ENCODE measurements around the gene PPP2R5B.

The PPP2R5B gene

GRCh38 chr11:64908766-64909165, 15.7 kb upstream of the PPP2R5B start:
- DNase-seq (ENCODE audit: low spot score) = no peak

GRCh38 chr11:64909653-64910343, 14.7 kb upstream of the PPP2R5B start:
- no peak for DNase-seq (ENCODE audit: low spot score)

GRCh38 chr11:64910451-64911093, 13.9 kb upstream of the PPP2R5B start:
- DNase-seq (ENCODE audit: low spot score) = no peak

GRCh38 chr11:64911142-64911541, 13.3 kb upstream of the PPP2R5B start:
- DNase-seq (ENCODE audit: low spot score) = no peak

GRCh38 chr11:64911689-64912088, 12.8 kb upstream of the PPP2R5B start:
- DNase-seq (ENCODE audit: low spot score) = no peak

- DNase-seq (ENCODE audit: low spot score) = no peak
These were observed 11.2 kb upstream of the PPP2R5B start for GRCh38 chr11:64913171-64913727.

GRCh38 chr11:64914123-64914522, 10.4 kb upstream of the PPP2R5B start:
- no peak for DNase-seq (ENCODE audit: low spot score)

GRCh38 chr11:64915376-64915887, 9.1 kb upstream of the PPP2R5B start:
- DNase-seq (ENCODE audit: low spot score) = no peak

- DNase-seq (ENCODE audit: low spot score) = peak; percentile 48
These were observed 8.3 kb upstream of the PPP2R5B start for GRCh38 chr11:64916040-64916774.

GRCh38 chr11:64916775-64917662, 7.5 kb upstream of the PPP2R5B start, which contains the start of gene ATG2A:
ATG2A (minus strand) TSS chr11:64917209; CDS start chr11:64917135, 74 bp downstream.
- DNase-seq (ENCODE audit: low spot score) = peak; percentile 99

GRCh38 chr11:64917663-64917995, 6.9 kb upstream of the PPP2R5B start:
- no peak for DNase-seq (ENCODE audit: low spot score)

- no peak for DNase-seq (ENCODE audit: low spot score)
These were observed 6.5 kb upstream of the PPP2R5B start for GRCh38 chr11:64918017-64918416.

- no peak for DNase-seq (ENCODE audit: low spot score)
These were observed 4.9 kb upstream of the PPP2R5B start for GRCh38 chr11:64919627-64920026.

GRCh38 chr11:64920124-64920523, 4.4 kb upstream of the PPP2R5B start:
- DNase-seq (ENCODE audit: low spot score) = no peak

GRCh38 chr11:64921384-64921783, 3.1 kb upstream of the PPP2R5B start:
- no peak for DNase-seq (ENCODE audit: low spot score)

GRCh38 chr11:64923151-64923661, 1.3 kb upstream of the PPP2R5B start:
- DNase-seq (ENCODE audit: low spot score) = no peak

- no peak for DNase-seq (ENCODE audit: low spot score)
These were observed 408 bp downstream of the PPP2R5B start for GRCh38 chr11:64924910-64925284.

- DNase-seq (ENCODE audit: low spot score) = no peak
These were observed 1.3 kb downstream of the PPP2R5B start for GRCh38 chr11:64925536-64926436.

- no peak for DNase-seq (ENCODE audit: low spot score)
These were observed 2.2 kb downstream of the PPP2R5B start for GRCh38 chr11:64926689-64927088.

GRCh38 chr11:64928957-64929356, 4.5 kb downstream of the PPP2R5B start:
- DNase-seq (ENCODE audit: low spot score) = no peak

All from activated CD4-positive, alpha-beta T cell treated with anti-CD3 and anti-CD28 coated beads, Interleukin-2, Interleukin-4, amounts not matched to agents 100 ng/mL and 50 ng/mL, durations not matched to agents 16 hours and 8 hours (primary cell).